Ovary (tissue), 3 donors: Measurements from ENCODE around the gene SLC22A14.

Experiments
- EP300 ChIP-seq: sonication (generic); formaldehyde crosslinking; IDR thresholded peaks from one replicate; pipeline ENCODE4 v1.6.1; 2017; ENCODE audit warnings: antibody characterized with exemption
- TF ChIP-seq, protein P1 (sequence below), 3 donors: fragments of 450-650 bp in 2 of 3; fragments of 200-600 bp in 1 of 3; IDR thresholded peaks; one replicate each; pipeline versions ENCODE4 v1.5.1 to v1.8.0; 2016 to 2022; ENCODE audit warnings: antibody characterized with exemption in 3 of 3, mild to moderate bottlenecking in 1 of 3
- donor health status: DM: no; HTN: no; CAD: no.

DNA sequence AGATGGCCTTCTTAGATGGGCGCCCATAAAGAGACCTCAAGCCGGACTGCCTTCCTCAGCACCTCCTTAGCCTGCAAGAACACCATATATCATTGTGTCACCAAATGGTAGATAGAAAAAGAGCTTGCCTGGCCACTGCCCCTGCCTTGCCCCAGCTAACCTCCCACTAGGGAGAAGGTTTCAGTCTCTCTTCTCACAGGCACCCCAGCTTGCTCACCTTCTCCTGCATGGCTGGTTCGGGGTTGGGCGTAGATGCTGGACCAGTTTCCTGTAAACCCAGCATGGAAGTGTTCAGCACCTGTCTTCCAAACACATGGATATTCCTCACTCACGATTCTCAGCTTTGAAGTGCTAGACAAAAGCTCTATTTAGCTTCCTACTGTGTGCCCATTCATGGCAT is 3.3 kb upstream of the SLC22A14 start:
- TF ChIP-seq, protein P1, sequence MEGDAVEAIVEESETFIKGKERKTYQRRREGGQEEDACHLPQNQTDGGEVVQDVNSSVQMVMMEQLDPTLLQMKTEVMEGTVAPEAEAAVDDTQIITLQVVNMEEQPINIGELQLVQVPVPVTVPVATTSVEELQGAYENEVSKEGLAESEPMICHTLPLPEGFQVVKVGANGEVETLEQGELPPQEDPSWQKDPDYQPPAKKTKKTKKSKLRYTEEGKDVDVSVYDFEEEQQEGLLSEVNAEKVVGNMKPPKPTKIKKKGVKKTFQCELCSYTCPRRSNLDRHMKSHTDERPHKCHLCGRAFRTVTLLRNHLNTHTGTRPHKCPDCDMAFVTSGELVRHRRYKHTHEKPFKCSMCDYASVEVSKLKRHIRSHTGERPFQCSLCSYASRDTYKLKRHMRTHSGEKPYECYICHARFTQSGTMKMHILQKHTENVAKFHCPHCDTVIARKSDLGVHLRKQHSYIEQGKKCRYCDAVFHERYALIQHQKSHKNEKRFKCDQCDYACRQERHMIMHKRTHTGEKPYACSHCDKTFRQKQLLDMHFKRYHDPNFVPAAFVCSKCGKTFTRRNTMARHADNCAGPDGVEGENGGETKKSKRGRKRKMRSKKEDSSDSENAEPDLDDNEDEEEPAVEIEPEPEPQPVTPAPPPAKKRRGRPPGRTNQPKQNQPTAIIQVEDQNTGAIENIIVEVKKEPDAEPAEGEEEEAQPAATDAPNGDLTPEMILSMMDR (IDR thresholded peaks at IDR 0.05): no peak
- TF ChIP-seq EP300: no peak
